SK-N-MC (cell line): Measurements from ENCODE around the gene ZNF346.

ENCODE experiments used
- EZH2 ChIP-seq: fragments of 200-600 bp; sonication (generic); IDR thresholded peaks from one replicate; pipeline ENCODE4 v1.6.1; 2017; ENCODE audit warnings: antibody characterized with exemption
- FOXP2 ChIP-seq: optimal IDR thresholded peaks from 2 replicates; pipeline ENCODE3; 2011; ENCODE audit warnings: mild to moderate bottlenecking, moderate library complexity; ENCODE audit not compliant: insufficient read depth; ENCODE audit errors: extremely low read length, control extremely low read depth
- POLR2AphosphoS5 ChIP-seq: IDR thresholded peaks from 2 replicates; pipeline ENCODE4 v1.6.1; 2012; ENCODE audit warnings: mild to moderate bottlenecking, low read depth, low read length, borderline replicate concordance

DNA sequence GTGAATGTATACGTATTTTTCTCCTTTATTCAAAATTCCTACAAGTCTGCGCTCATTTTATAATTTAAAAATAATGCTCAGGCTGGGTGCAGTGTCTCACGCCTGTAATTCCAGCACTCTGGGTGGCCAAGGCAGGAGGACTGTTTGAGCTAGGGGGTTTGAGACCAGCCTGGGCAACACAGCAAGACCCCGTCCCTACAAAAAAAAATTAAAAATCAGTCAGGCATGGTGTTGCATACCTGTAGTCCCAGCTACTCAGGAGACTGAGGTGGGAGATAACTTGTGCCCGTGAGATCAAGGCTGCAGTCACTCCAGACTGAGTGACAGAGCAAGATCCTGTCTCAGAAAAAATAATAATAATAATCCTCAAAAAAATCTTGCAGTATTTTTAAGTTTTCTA, 23.7 kb upstream of the ZNF346 start:
- TF ChIP-seq POLR2AphosphoS5 (no peak), EZH2 (no peak), FOXP2 (no peak)
